DMS153 (cell line): ENCODE results near the gene SLC6A1.

Source experiments
- DNase-seq: peaks from one replicate; lab custom pipeline; 2025; lab: John Stamatoyannopoulos, UW

Gene SLC6A1

DNA sequence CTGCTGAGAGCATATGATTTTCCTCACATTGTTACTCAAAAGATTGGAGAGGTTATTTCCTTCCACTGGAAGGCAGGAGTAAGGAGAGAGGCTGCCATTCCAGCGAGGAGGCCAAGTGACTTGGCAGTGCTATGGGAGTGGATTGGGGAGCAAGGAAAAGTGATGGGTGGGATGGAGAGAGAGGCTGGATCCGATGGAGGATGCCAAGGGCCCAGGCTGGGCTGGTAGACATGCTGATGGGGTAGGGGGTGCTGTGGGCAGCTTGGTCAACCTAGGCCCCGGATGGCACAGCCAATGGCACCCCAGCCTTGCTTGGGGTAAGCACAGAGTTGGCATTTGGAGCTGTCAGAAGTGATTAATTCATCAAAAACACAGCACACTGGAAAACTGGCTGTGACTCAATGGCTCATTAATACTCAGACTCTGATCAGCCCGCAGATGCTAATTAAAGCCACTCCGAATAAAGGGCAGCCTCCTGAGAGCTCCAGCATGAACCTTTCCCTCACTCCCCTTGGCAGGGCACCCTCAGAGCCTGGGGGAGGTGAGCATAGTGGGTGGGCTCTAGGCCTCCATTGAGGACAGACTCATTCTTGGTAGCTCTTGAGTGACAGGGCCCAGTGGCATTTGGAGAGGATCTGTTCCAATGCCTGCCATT is 22.1 kb upstream of the SLC6A1 start:
- DNase-seq = no peak

DNA sequence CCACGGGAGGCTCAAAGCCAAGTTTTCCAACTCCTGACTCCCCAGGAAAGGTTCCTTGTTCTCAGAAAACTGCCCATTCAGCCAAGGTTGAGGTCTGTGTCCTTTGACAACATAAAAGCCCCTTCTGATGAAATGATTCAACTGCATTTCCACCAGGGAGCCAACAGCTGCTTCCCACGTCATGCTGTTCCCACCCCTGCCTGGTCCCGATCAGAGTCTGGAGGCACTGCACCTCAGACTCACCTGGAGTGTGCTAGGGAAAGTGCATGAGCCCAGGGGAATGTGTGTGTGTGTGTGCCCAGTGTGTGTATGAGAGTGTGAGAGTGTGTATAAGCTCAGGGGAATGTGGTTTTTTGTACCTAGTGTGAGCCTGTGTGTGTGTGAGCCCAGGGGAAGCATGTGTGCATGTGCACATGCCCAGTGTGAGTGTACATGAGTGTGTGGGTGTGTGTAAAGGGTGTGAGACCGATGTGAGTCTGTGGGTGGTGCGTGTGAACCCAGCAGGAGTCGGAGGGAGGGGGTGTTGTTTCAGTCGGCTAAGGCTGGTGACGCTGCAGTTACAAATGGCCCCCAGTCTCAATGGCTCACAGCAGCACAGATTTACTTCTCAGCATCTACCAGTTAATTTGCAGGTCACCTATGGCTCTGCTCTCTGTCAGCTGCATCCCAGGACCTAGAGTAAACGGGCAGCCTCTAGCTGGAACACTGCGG is 20.3 kb upstream of the SLC6A1 start:
- DNase-seq = no peak

DNA sequence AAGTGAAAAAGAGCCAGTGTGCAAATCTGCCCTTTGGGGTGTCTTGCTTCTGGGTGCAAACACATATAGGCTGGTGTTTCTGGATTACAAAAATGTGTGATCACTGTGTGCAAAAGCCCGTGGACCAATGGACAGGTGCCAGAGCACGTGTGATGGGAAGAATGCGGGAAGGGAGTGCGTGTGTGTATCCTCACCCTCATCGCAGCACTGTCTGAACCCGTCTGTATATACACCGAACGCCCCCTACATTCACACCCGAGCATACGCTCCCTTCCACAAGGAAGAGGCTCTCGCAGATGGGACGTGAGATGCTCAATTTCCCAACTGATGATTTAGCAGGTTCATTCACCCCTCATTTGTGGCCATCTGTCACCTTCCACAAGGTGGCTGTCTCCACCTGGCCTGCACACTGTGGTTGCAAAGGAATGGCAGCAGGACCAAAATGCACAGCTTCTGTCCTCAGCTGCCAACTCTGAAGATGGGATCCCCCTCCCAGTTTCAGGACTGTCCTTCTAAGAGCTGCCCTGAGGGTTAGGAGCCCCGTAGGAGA is 19.4 kb upstream of the SLC6A1 start:
- DNase-seq = no peak

DNA sequence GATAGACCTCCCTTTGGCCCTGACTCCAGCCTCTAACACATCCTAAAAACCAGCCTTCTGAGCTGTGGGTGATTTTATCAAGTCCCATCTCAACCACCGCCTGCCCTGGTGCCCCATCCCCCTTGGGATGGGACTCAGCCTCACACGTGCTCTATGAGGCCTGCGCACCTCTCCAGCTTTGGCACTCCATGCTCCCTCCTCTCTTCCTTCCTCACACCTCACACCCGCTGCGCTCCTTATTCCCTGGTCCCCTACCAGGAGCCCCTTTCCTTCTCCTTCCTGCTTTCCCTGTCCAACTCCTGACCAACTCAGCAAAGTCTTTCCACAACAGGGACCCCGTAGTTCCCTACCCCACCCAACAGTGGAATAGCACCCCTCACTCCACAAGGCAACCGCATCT is 18.4 kb upstream of the SLC6A1 start:
- no peak for DNase-seq

DNA sequence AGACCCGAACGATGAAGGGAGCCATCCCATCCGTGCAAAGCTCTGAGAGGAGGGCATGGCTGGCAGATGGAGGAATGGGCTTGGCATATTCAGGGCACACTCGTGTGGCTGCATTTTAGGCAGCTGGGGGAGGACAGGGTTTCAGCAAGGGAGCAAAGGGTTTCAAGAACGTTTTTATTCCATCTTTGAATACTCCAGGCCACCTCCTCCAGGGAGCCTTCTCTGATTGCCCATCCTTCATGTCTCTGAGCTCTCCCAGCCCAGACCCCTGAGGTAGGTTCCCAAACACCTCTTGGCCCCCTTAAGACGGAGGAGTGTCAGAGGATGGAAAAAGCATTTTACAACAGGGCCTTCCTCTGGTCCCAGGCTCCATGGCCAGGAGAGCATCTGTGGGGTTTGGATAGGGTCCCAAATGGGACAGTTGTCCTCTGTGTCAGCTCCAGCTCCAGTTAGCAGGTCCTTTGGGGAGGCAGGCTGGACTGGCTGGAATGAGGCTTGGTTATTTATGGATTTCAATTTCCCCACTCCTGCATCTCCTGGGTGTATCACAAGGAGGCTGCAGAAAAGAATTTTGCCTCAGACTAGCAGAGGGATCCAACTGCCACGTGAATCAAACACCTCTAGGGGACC is 17.7 kb upstream of the SLC6A1 start:
- DNase-seq = no peak

DNA sequence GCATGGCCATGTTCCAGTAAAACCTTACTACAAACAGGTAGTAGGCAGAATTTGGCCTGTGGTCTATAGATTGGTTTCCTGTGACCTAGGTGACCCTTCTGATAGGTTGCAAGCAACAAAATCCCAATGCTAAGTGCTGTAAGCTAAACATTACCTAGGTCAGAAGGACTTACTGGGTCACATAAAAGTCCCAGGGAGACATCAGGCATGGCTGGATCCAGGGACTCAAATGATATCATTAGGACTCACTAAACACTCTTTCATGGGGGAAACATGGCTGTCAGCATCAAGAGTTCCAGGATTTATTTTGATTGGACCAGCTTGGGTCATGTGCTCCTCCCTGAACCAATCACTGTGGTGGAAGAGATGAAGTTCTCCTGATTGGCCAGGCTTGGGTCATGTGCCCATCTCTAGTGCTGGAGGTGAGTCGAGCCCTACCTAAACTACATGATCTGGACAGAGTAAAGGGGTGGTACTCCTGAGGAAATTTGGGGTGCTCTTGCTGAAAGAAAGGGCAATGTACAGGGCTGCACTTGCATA is 16.8 kb upstream of the SLC6A1 start:
- no peak for DNase-seq

DNA sequence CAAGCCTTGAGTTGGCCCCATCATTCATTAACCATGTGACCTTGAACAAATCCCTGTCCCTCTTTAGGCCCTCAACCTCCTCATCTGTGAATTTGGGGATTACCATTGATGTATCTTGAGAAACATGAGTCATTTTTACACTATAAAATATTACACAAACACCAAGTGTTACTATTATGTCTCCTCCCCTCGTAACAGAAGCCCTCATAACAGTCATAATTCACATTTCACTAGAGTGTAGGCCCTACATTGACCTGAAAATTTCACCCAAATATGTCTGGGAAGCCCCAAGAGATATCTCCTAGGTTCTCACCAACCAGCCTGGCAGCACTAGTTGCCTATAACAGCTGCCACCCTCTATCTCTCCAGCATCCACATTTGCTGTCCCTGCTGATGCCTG is 15.8 kb upstream of the SLC6A1 start:
- DNase-seq = no peak

DNA sequence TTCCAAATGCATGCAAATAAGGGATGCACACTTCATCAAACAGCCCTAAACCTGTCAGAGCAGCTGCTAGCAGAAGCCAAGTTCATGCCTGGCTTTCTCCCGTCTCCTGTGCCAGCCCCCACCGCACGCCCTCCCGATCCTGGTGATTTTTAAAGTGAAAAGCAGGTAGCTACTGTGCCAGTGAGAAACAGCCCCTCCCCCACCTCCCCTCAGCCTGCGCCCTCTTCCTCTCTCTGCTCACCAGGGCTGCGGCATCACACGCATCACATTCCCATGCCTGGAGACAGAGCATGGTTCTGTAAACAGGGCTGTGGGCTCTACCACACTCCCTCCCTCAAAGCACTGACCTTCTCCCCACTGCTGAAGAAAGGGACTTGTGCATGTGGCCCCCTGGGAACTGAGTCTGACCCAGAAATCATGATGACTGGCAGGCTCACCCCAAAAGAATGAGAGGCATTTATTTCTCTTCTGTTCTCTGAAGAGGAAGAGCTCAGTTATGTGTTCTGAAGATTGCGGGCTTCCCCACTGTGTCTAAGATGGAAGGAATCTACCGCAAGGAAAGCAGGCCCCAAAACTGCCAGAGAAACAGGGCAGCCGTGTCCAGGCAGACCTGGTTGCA is 14.5 kb upstream of the SLC6A1 start:
- DNase-seq = no peak

DNA sequence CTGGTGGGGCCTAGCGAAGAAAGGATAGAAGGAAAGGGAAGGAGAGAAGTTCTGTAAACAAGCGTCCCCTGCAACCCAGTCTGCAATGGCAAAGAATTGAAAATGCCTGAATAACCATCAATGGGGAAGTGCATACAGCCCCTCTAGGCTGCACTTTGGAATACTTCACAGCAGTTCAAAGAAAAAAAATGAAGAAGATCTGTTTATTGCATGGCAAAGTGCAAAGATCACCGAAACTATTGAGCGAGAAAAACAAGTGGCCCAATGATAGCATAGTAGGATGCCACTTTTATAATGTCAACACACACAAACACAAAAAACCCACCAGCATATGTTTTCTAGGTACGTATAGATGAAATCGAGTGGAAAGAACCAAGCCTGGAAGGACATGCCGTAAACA is 13.6 kb upstream of the SLC6A1 start:
- DNase-seq = no peak

DNA sequence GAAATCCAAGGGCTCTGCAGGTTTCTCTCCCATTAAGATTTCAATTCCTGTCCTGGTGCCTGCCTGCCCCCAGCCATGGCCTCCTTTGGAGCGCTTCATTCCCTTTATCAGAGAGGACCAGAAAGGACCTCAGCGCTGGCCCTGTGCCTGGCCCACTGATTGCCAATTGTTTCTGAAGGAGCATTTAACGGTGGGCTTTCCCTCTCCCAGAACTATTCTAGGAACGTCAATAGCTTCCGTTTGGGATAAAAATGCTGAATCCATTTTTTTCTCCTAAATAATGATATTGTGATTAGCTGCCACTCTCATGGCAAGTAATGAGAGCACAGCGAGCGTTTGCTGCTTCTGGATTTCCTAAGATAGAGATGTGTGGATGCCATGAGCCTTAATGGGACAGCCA is 12.2 kb upstream of the SLC6A1 start:
- DNase-seq = no peak

DNA sequence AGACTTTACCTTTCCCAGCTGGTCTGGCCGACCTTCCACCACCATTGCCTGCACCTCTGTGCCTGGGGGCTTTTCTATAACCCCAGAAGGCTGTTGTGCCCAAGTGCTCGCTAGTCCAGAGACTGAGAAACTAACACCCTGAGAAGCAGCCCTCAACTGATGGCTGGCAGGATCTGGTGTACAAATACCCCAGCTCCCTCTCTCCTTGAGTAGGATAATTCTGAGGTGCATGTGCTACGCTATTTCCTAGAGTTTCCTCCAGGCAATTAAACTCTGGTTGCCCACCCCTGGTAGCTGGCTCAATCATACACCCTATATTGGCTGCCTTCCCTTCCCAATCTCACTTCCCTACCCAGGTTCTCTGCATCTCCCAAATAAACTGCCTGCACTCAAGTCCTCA is 11.5 kb upstream of the SLC6A1 start:
- no peak for DNase-seq

DNA sequence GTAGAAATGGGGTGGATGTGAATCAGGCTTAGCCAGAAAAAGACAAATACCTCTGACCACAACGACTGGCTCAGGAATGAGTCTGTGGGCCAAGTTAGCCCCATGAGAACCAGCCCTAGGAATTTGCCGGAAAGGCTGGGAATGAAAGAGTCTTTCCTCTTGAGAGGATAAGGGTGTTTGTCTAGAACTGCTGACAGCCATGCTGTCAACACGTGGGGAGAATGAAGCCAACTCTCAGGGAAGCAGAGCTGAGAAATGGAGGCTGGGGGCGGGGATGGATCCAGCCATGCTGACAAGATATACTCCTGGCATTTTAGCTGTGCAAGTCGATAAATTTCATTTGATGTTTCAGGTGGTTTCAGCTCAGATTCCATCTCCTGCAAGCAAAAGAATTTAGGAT is 10.6 kb upstream of the SLC6A1 start:
- no peak for DNase-seq

DNA sequence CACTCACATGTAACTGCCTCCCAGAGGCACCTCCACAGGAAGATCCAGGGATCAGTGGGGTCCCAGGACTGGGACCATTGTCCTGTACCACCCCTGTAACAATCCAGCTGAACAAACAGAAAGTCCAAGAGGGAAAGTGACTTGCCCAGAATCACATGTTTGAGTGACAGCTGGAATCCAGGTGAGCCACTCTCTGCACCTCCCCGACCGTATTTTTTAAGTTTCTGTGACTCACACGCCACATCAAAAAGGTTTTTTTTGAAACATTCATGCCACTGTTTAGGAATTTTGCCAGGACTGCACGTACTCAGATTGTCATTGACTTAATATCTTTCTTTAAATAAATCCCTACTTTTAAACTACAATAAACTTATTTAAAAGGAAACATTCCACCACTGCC is 9.8 kb upstream of the SLC6A1 start:
- DNase-seq = no peak

DNA sequence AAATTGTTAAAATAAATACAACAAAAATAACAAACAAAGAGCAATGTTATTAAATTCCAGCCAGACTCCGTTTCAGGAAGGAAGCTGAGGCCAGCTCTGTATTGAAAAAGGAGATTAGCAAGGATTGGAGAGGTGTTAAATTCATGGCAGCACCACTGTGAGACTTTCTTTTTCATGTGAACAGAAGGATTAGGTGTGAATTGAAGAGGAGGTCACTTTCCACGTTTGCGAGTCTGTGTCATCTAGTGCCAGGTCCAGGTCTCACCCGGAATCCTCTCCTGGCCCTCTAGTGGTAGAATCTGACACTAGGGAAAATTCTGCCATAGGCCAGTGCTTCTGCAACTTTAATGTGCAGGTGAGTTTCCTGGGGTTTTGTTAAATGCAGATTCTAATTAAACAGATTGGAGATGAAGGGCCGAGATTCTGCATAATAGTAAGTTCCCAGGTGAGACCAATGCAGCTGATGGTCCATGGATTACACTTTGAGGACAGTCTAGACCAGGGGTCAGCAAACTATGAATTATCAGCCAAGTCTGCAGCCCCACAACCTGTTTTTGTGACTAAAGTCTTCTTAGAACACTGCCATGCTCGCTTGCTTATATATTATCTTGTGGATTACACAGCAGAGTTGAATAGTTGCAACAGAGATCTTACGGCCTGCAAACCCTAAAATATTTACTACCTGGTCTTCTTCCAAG is 9.2 kb upstream of the SLC6A1 start:
- no peak for DNase-seq

DNA sequence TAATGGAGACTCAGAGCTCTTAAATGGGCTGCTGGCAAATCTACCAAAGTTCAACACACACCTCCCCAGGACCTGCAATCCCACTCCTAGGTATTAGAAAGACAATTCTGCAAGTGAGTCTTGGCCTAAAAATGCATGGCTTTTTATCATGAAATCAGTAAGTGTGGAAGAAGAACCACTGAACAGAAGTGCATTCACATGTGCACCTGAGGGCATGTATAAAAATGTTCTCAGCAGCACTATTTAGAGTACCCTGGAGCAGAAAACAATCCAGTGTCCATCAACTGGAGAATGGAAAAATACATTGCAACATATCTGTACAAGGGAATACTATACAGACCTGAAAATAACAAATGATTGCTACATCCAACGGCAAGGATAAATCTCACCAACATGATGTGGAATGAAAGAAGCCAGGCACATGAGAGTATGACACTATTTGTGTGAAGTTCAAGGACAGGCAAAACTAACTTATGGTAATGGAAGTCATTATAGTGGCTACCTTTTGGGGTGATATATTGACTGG is 8.1 kb upstream of the SLC6A1 start:
- DNase-seq = no peak

DNA sequence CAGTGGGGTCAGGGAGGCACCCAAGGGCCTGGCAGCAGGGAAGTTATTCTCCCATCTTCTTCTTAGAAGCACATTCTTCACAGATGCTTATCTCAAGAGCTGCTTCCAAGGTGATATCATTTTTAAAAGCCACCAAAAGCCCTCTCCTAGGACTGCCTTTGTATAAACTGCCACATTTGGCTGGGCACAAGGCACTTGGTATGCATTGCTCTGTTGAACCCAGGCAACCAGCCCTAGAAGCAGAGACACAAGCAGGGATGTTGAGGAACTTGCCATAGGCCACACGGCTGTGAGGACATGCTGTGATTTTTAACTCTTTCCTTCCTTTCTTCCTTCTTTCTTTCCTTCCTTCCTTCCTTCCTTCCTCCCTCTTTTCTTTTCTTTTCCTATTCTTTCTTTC is 7.4 kb upstream of the SLC6A1 start:
- no peak for DNase-seq

DNA sequence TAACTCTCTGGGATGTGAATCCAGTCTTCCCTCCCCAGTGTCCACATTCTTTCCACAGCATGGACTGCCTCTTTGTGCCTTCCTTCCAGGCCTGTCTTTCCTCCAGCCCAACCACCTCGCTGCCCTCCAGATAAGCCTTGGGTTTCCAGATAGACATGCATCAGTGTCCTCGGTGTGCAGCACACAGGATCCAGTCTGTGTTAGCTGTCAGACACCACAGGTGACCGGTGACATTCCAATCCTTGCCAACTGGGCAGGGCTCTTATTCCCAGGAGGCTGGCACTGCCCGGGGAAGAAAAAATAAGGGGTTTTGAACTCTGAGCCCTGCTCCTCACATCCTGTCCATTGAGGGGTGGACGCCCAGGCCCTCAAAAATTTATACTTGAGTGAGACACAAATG is 6.0 kb upstream of the SLC6A1 start:
- DNase-seq = no peak

DNA sequence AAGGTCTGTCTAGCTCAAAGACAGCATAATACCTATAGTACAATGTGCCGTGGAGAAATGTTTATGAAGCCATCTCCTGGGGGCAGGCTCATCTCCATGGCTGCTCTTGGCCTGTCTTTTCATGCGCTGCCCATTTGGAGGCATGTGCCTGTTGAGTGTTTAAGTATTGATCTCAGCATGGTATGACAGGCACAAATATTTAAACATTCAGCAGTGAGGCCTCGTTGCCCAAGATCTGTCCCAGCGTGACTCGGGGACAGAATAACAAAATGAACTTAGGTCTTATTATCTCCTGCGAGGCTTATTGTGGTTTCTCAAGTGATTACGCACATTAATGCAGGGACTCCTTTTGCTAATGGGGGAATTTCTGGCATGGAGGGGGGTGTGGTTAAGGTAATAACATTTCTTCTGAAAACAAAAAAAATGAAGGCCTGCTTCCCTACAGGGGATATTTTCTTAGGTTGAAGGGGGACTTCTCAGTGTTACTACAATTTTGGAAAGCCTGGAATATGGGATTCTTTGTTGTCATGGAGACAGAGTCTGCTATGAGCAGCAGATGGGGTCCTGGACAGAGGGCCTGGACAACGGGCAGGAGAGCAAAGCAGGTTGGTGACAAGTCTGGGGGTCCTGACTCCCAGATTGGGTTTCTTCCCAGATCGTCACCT is 4.4 kb upstream of the SLC6A1 start:
- no peak for DNase-seq

DNA sequence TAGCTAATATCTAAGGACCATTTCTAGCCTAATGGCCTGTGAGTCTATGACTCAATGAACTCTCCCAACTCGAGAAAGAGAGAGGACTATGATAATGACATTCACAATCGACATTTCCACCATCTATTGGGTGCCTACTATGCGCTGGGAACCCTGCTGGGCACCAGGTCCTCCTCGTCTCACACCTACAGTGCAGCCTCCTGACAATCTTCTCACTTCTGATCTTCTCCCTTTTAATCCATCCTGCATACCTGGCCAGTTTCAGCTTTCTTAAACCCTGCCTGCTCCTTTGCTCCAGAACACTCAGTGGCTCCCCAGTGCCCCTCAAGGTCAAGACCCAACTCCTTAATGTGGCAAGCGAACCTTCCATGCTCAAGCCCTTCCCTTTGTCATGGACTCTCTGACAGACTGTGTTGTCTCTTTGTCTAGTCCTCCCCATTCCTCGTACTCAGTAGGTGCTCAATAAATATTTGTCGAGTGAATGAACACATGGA is 3.5 kb upstream of the SLC6A1 start:
- no peak for DNase-seq

DNA sequence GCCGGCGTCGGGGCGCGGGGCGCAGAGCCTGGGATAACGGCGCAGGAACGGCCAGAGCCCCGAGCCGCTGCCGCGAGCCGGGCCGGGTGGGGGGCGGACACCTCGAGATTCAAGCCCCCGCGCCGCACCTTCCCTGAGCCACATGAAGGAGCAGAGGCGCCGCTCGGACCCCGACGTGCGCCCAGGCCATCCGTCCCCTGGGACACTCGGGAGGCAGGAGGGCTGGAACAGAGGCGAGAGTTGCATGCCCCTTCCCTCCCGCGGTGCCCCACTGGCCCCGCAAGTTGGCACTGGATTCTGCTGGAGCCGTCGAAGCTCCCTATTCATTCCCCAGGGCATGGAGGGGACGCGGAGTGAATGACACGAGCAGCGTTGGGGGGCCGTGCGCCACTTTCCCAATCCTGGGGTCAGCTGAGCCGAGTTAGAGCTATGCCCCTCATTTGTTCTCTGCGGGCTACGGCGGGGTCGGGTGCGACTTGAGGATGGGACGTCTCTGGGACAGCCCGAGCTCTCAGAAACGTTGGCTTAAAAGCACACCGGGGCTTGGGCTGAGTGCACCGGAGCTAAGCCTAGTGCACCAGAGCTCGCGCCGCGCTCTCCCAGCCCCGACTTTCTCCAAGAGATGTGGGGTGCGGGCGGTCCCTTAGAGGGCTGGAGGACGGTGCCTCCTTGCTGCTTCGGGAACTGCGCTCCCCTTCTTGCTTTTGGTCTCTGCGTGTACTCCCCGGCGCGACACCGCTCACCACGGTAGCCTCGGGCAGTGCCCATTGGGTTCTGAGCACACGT is 588 bp downstream of the SLC6A1 start:
- no peak for DNase-seq
